ENCODE results near the gene CTNNA2. TPM values are rescaled to one million over a fixed set of nuclear protein-coding genes. Genes with fewer than 3 reads are reported as not detected.
A peak's percentile ranks its signal among the peaks of the same experiment; 100 is the strongest.

Gene CTNNA2
- total and polyA plus RNA-seq, 2 of the 8 experiments (the other 6 are each of a cell fraction or from before 2014, with no cell fraction given) = 3.9 to 9.0 TPM

GRCh38 chr2:79996709-79997108 lies 483.9 kb downstream of the CTNNA2 start:
- Histone ChIP-seq H3K4me2 (ENCODE audit: insufficient read depth in 1 of 2, low read depth in 2 of 2, low read length in 2 of 2) (no peak overlapping the region), H2AK5ac (ENCODE audit: low read depth, low read length) (0 out of 2 replicates have a peak overlapping the region, but pooled peaks have one; percentile 6), H2BK120ac (replicated peaks; ENCODE audit: low read depth, low read length) (no peak overlapping the region), H3K4me1 (replicated peaks in 1 of 4; ENCODE audit: control insufficient read depth in 3 of 4, insufficient read depth in 4 of 4, low read length in 3 of 4) (no peaks in the 10 kb centered on the region; a peak in 1 of 7 replicates), H3K9me3 (ENCODE audit: insufficient read depth in 2 of 2, low read depth in 1 of 2, low read length in 1 of 2) (no peaks in the 10 kb centered on the region), H3K79me2 (ENCODE audit: control insufficient read depth in 1 of 2, insufficient read depth in 2 of 2, low read length in 2 of 2) (no peaks in the 10 kb centered on the region), H3K27ac (ENCODE audit: low read depth, low read length) (no peak overlapping the region), H3K27me3 (replicated peaks in 1 of 4; ENCODE audit: control insufficient read depth in 3 of 4, extremely low read depth in 1 of 4, insufficient read depth in 3 of 4, low read length in 3 of 4) (no peaks in the 10 kb centered on the region), H3K4ac (replicated peaks; ENCODE audit: insufficient read length, low read depth, low read length) (no peak overlapping the region), H2BK20ac (ENCODE audit: low read length) (no peak overlapping the region), H2BK15ac (ENCODE audit: low read length) (no peak overlapping the region), H4K91ac (replicated peaks; ENCODE audit: insufficient read length, low read length) (no peak overlapping the region), H3K9ac (replicated peaks in 1 of 4; ENCODE audit: extremely low read depth in 1 of 4, low read depth in 3 of 4, low read length in 3 of 4) (no peak overlapping the region), H4K8ac (ENCODE audit: extremely low read depth, insufficient read depth, low read length) (no peak overlapping the region), H3K79me1 (ENCODE audit: low read depth, low read length) (no peaks in the 10 kb centered on the region), H3K56ac (replicated peaks; ENCODE audit: insufficient read length, low read depth, low read length) (no peak overlapping the region), H2BK5ac (ENCODE audit: low read depth, low read length) (no peak overlapping the region), H3K23ac (ENCODE audit: insufficient read length) (no peak overlapping the region), H2AFZ (ENCODE audit: low read length) (no peak overlapping the region), H3K14ac (ENCODE audit: insufficient read length) (no peak overlapping the region), H3K23me2 (ENCODE audit: low read depth, low read length) (no peaks in the 10 kb centered on the region), H3K36me3 (ENCODE audit: control insufficient read depth in 2 of 4, insufficient read depth in 4 of 4, low read length in 3 of 4) (no peaks in the 10 kb centered on the region; a peak in 1 of 8 replicates), H4K20me1 (replicated peaks in 1 of 2; ENCODE audit: control insufficient read depth in 1 of 2, insufficient read depth in 2 of 2, low read length in 2 of 2) (no peaks in the 10 kb centered on the region), H2BK12ac (ENCODE audit: low read depth, low read length) (no peak overlapping the region), H4K5ac (ENCODE audit: insufficient read length, low read depth, low read length) (no peak overlapping the region), H3K18ac (ENCODE audit: extremely low read depth, low read length) (no peak overlapping the region), H3K4me3 (ENCODE audit: extremely low read depth in 1 of 4, insufficient read depth in 2 of 4, low read depth in 3 of 4, low read length in 4 of 4) (no peak overlapping the region)
- CTCF ChIA-PET (ENCODE audit: partially characterized antibody) = no interaction called here
- no peak for TF ChIP-seq POLR2AphosphoS5 (IDR thresholded peaks at IDR 0.05; ENCODE audit: low read depth, low read length)
- no peak for TF ChIP-seq SUZ12 (IDR thresholded peaks at IDR 0.05; ENCODE audit: low read length)
- TF ChIP-seq YY1 (IDR thresholded peaks at IDR 0.05; ENCODE audit: low read depth, low read length) = 0 out of 2 replicates have a peak, but pooled peaks have one; percentile 34
- TF ChIP-seq BACH1 (IDR thresholded peaks at IDR 0.05; ENCODE audit: low read length) = 0 out of 2 replicates have a peak, but pooled peaks have one; percentile 15
- no peak for TF ChIP-seq SIN3A (conservative IDR thresholded peaks at IDR 0.05 in 1 of 2, IDR thresholded peaks at IDR 0.05 in 1 of 2; ENCODE audit: low read depth in 1 of 2, low read length in 2 of 2)
- TF ChIP-seq, protein P1, sequence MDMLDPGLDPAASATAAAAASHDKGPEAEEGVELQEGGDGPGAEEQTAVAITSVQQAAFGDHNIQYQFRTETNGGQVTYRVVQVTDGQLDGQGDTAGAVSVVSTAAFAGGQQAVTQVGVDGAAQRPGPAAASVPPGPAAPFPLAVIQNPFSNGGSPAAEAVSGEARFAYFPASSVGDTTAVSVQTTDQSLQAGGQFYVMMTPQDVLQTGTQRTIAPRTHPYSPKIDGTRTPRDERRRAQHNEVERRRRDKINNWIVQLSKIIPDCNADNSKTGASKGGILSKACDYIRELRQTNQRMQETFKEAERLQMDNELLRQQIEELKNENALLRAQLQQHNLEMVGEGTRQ (IDR thresholded peaks at IDR 0.05; ENCODE audit: low read length) = no peak
- TF ChIP-seq, protein P2, sequence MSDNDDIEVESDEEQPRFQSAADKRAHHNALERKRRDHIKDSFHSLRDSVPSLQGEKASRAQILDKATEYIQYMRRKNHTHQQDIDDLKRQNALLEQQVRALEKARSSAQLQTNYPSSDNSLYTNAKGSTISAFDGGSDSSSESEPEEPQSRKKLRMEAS (IDR thresholded peaks at IDR 0.05) = no peak
- FAIRE-seq (no peak), DNase-seq (ENCODE audit: low read depth in 1 of 2, low spot score in 2 of 2) (no peak)
- POLR2A ChIA-PET (ENCODE audit: partially characterized antibody) = no interaction called here
- 92% methylated on average over 5 of the region's 5 CpGs; no CpG with 5 or more reads in 1 of the 2 experiments for WGBS, 2 experiments (ENCODE audit: extremely low coverage in 1 of 2, insufficient coverage in 1 of 2, insufficient read length in 1 of 2, insufficient replicate concordance in 2 of 2, low coverage in 1 of 2, low lambda C conversion rate in 2 of 2, missing lambda C conversion rate in 1 of 2)

Data from H1 (cell line).